Cardiac fibroblast (primary cell): ENCODE data around the gene TIGD3.

Experiments
- DNase-seq, 2 donors: peaks; one replicate each; pipeline versions ENCODE4 v3.0.0 to v3.0.0-alpha.2; 2010; ENCODE audit warnings: low read depth in 2 of 2
- H3K4me3 ChIP-seq, 2 donors: replicated peaks in 1 of 2; 1 replicate in 1 of 2; 2 replicates in 1 of 2; pipeline ENCODE4 v1.5.1; 2011; ENCODE audit warnings: low read depth in 2 of 2, low read length in 2 of 2, mild to moderate bottlenecking in 2 of 2, moderate library complexity in 1 of 2
- CTCF ChIP-seq: IDR thresholded peaks from one replicate; pipeline ENCODE4 v1.5.1; 2011; ENCODE audit warnings: low read depth, mild to moderate bottlenecking, low read length, inconsistent platforms

The TIGD3 gene

GRCh38 chr11:65317025-65317786 lies 37.3 kb upstream of the TIGD3 start:
- DNase-seq = peak; percentile 84 to 97
- H3K4me3 ChIP-seq = peak overlapping the region; percentile 97 to 100
- TF ChIP-seq CTCF = no peak

- TF ChIP-seq CTCF = no peak
- no peak for DNase-seq
- H3K4me3 ChIP-seq = no peak overlapping the region
Measured at GRCh38 chr11:65320386-65321075, 34.0 kb upstream of the TIGD3 start.

GRCh38 chr11:65321076-65321475 lies 33.5 kb upstream of the TIGD3 start:
- no peak for TF ChIP-seq CTCF
- no peak overlapping the region for H3K4me3 ChIP-seq

GRCh38 chr11:65321828-65322485 lies 32.6 kb upstream of the TIGD3 start:
- no peak for DNase-seq
- no peak for TF ChIP-seq CTCF

More at GRCh38 chr11:65321076-65321475, 33.5 kb upstream of the TIGD3 start:
- no peak for DNase-seq

GRCh38 chr11:65323813-65324212 lies 30.7 kb upstream of the TIGD3 start:
- no peak for TF ChIP-seq CTCF
- no peak overlapping the region for H3K4me3 ChIP-seq

More at GRCh38 chr11:65321828-65322485, 32.6 kb upstream of the TIGD3 start:
- no peak overlapping the region for H3K4me3 ChIP-seq

GRCh38 chr11:65325435-65325834 lies 29.1 kb upstream of the TIGD3 start:
- TF ChIP-seq CTCF = no peak
- H3K4me3 ChIP-seq = no peak overlapping the region
- no peak for DNase-seq

More at GRCh38 chr11:65323813-65324212, 30.7 kb upstream of the TIGD3 start:
- no peak for DNase-seq
